ENCODE results near the gene RIC8A. TPM values are rescaled to one million over a fixed set of nuclear protein-coding genes. Genes with fewer than 3 reads are reported as not detected.

RIC8A gene
- total and polyA plus RNA-seq, 10 of the 15 experiments (the other 5 are each of a cell fraction or from before 2014, with no cell fraction given), result 10.4 to 157 (median 81.4) TPM

DNA sequence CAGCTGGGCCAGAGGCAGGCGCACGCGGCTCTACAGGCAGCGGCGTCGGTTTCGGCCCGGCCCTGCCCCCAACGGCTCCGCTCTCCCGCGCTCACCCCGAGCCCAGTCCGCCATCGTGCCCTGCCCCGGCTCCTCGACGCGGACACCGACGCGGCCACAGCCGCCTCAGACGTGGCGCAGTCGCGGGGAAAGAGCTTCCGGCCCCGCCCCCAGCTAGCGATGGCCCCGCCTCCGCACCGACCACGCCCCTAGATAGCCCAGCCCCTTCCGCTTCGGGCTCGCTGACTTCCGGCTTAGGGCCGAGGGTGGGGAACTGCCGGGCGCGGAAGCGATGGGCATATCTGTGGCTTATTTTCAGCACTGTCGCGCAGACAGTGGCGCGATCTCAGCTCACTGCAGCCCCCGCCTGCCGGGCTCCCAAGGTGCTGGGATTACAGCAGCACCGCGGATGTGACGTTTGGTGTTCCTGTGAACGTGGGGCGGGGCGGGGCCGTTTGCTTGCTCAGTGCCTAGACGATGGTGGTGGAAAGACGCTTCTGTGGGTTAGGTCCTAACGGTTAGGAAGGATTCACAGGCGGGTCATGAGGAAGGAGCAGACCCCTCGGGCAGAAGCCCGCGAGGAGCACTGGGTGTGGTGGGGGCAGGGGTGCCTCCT, at the start of gene RIC8A, which contains the start of gene BET1L (continued):
- TF ChIP-seq, protein P1, sequence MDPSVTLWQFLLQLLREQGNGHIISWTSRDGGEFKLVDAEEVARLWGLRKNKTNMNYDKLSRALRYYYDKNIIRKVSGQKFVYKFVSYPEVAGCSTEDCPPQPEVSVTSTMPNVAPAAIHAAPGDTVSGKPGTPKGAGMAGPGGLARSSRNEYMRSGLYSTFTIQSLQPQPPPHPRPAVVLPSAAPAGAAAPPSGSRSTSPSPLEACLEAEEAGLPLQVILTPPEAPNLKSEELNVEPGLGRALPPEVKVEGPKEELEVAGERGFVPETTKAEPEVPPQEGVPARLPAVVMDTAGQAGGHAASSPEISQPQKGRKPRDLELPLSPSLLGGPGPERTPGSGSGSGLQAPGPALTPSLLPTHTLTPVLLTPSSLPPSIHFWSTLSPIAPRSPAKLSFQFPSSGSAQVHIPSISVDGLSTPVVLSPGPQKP (IDR thresholded peaks at IDR 0.05; ENCODE audit: low read depth, low read length), result peak; percentile 76
- TF ChIP-seq, protein P2, sequence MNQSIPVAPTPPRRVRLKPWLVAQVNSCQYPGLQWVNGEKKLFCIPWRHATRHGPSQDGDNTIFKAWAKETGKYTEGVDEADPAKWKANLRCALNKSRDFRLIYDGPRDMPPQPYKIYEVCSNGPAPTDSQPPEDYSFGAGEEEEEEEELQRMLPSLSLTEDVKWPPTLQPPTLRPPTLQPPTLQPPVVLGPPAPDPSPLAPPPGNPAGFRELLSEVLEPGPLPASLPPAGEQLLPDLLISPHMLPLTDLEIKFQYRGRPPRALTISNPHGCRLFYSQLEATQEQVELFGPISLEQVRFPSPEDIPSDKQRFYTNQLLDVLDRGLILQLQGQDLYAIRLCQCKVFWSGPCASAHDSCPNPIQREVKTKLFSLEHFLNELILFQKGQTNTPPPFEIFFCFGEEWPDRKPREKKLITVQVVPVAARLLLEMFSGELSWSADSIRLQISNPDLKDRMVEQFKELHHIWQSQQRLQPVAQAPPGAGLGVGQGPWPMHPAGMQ (IDR thresholded peaks at IDR 0.05; ENCODE audit: borderline replicate concordance), result no peak
- TF ChIP-seq SP1 (IDR thresholded peaks at IDR 0.05; ENCODE audit: low read depth, low read length) (peak; percentile 62), HCFC1 (IDR thresholded peaks at IDR 0.05; ENCODE audit: low read length) (peak; percentile 59), SMAD1 (IDR thresholded peaks at IDR 0.05; ENCODE audit: low read depth, partially characterized antibody) (peak; percentile 72), BACH1 (IDR thresholded peaks at IDR 0.05; ENCODE audit: borderline replicate concordance) (0 out of 2 replicates have a peak, but pooled peaks have one; percentile 46), SREBF1 (IDR thresholded peaks at IDR 0.05; ENCODE audit: low read length) (peak; percentile 50; the same call in 1 of the 2 replicates), CHD2 (IDR thresholded peaks at IDR 0.05; ENCODE audit: borderline replicate concordance, low read depth, low read length) (peak; percentile 17; the same call in 1 of the 2 replicates), ASH2L (IDR thresholded peaks at IDR 0.05; ENCODE audit: borderline replicate concordance, low read depth) (0 out of 2 replicates have a peak, but pooled peaks have one; percentile 70), JUNB (IDR thresholded peaks at IDR 0.05) (no peak), TCF7 (IDR thresholded peaks at IDR 0.05; ENCODE audit: borderline replicate concordance) (no peak)
- TF ChIP-seq, protein P3, sequence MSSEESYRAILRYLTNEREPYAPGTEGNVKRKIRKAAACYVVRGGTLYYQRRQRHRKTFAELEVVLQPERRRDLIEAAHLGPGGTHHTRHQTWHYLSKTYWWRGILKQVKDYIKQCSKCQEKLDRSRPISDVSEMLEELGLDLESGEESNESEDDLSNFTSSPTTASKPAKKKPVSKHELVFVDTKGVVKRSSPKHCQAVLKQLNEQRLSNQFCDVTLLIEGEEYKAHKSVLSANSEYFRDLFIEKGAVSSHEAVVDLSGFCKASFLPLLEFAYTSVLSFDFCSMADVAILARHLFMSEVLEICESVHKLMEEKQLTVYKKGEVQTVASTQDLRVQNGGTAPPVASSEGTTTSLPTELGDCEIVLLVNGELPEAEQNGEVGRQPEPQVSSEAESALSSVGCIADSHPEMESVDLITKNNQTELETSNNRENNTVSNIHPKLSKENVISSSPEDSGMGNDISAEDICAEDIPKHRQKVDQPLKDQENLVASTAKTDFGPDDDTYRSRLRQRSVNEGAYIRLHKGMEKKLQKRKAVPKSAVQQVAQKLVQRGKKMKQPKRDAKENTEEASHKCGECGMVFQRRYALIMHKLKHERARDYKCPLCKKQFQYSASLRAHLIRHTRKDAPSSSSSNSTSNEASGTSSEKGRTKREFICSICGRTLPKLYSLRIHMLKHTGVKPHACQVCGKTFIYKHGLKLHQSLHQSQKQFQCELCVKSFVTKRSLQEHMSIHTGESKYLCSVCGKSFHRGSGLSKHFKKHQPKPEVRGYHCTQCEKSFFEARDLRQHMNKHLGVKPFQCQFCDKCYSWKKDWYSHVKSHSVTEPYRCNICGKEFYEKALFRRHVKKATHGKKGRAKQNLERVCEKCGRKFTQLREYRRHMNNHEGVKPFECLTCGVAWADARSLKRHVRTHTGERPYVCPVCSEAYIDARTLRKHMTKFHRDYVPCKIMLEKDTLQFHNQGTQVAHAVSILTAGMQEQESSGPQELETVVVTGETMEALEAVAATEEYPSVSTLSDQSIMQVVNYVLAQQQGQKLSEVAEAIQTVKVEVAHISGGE (CRISPR knock-in tag; IDR thresholded peaks at IDR 0.05), result peak; percentile 80
- TF ChIP-seq, protein P4, sequence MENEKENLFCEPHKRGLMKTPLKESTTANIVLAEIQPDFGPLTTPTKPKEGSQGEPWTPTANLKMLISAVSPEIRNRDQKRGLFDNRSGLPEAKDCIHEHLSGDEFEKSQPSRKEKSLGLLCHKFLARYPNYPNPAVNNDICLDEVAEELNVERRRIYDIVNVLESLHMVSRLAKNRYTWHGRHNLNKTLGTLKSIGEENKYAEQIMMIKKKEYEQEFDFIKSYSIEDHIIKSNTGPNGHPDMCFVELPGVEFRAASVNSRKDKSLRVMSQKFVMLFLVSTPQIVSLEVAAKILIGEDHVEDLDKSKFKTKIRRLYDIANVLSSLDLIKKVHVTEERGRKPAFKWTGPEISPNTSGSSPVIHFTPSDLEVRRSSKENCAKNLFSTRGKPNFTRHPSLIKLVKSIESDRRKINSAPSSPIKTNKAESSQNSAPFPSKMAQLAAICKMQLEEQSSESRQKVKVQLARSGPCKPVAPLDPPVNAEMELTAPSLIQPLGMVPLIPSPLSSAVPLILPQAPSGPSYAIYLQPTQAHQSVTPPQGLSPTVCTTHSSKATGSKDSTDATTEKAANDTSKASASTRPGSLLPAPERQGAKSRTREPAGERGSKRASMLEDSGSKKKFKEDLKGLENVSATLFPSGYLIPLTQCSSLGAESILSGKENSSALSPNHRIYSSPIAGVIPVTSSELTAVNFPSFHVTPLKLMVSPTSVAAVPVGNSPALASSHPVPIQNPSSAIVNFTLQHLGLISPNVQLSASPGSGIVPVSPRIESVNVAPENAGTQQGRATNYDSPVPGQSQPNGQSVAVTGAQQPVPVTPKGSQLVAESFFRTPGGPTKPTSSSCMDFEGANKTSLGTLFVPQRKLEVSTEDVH (IDR thresholded peaks at IDR 0.05; ENCODE audit: low read depth, partially characterized antibody), result peak; percentile 86
- TF ChIP-seq, protein P5, sequence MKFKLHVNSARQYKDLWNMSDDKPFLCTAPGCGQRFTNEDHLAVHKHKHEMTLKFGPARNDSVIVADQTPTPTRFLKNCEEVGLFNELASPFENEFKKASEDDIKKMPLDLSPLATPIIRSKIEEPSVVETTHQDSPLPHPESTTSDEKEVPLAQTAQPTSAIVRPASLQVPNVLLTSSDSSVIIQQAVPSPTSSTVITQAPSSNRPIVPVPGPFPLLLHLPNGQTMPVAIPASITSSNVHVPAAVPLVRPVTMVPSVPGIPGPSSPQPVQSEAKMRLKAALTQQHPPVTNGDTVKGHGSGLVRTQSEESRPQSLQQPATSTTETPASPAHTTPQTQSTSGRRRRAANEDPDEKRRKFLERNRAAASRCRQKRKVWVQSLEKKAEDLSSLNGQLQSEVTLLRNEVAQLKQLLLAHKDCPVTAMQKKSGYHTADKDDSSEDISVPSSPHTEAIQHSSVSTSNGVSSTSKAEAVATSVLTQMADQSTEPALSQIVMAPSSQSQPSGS (IDR thresholded peaks at IDR 0.05; ENCODE audit: low read length), result no peak
- TF ChIP-seq, protein P6, sequence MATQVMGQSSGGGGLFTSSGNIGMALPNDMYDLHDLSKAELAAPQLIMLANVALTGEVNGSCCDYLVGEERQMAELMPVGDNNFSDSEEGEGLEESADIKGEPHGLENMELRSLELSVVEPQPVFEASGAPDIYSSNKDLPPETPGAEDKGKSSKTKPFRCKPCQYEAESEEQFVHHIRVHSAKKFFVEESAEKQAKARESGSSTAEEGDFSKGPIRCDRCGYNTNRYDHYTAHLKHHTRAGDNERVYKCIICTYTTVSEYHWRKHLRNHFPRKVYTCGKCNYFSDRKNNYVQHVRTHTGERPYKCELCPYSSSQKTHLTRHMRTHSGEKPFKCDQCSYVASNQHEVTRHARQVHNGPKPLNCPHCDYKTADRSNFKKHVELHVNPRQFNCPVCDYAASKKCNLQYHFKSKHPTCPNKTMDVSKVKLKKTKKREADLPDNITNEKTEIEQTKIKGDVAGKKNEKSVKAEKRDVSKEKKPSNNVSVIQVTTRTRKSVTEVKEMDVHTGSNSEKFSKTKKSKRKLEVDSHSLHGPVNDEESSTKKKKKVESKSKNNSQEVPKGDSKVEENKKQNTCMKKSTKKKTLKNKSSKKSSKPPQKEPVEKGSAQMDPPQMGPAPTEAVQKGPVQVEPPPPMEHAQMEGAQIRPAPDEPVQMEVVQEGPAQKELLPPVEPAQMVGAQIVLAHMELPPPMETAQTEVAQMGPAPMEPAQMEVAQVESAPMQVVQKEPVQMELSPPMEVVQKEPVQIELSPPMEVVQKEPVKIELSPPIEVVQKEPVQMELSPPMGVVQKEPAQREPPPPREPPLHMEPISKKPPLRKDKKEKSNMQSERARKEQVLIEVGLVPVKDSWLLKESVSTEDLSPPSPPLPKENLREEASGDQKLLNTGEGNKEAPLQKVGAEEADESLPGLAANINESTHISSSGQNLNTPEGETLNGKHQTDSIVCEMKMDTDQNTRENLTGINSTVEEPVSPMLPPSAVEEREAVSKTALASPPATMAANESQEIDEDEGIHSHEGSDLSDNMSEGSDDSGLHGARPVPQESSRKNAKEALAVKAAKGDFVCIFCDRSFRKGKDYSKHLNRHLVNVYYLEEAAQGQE (IDR thresholded peaks at IDR 0.05; ENCODE audit: low read depth, low read length), result no peak
